Skeletal muscle satellite cell (primary cell): ENCODE results near the gene BRPF1.
A peak's percentile ranks its signal among the peaks of the same experiment; 100 is the strongest.

Experiments used
- H3K27me3 ChIP-seq: 2 replicates; pipeline ENCODE4 v1.7.0; 2013; ENCODE audit warnings: low read length; ENCODE audit not compliant: control insufficient read depth, insufficient read depth
- H3K36me3 ChIP-seq: 2 replicates; pipeline ENCODE4 v1.7.0; 2013; ENCODE audit warnings: mild to moderate bottlenecking, control low read depth, low read length; ENCODE audit not compliant: insufficient read depth
- H3K4me1 ChIP-seq: 2 replicates; pipeline ENCODE4 v1.7.0; 2013; ENCODE audit warnings: low read length; ENCODE audit not compliant: control insufficient read depth, insufficient read depth
- H3K4me2 ChIP-seq: 2 replicates; pipeline ENCODE4 v1.7.0; 2013; ENCODE audit warnings: mild to moderate bottlenecking, low read length
- H3K4me3 ChIP-seq: 2 replicates; pipeline ENCODE4 v1.7.0; 2013; ENCODE audit warnings: low read length
- H3K9ac ChIP-seq: 2 replicates; pipeline ENCODE4 v1.7.0; 2013; ENCODE audit warnings: mild to moderate bottlenecking, low read depth, low read length, moderate library complexity
- H3K9me3 ChIP-seq: replicated peaks from 2 replicates; pipeline ENCODE4 v1.7.0; 2013; ENCODE audit warnings: mild to moderate bottlenecking, control low read depth, low read length

The BRPF1 gene

GRCh38 chr3:9718118-9718517 lies 13.4 kb upstream of the BRPF1 start:
- Histone ChIP-seq H3K9ac (no peak overlapping the region), H3K36me3 (no peaks in the 10 kb centered on the region), H3K4me2 (no peak overlapping the region), H3K27me3 (peaks cover 32% of the 10 kb centered on the region), H3K4me1 (peaks cover 4% of the 10 kb centered on the region), H3K4me3 (no peak overlapping the region), H3K9me3 (no peaks in the 10 kb centered on the region)

DNA sequence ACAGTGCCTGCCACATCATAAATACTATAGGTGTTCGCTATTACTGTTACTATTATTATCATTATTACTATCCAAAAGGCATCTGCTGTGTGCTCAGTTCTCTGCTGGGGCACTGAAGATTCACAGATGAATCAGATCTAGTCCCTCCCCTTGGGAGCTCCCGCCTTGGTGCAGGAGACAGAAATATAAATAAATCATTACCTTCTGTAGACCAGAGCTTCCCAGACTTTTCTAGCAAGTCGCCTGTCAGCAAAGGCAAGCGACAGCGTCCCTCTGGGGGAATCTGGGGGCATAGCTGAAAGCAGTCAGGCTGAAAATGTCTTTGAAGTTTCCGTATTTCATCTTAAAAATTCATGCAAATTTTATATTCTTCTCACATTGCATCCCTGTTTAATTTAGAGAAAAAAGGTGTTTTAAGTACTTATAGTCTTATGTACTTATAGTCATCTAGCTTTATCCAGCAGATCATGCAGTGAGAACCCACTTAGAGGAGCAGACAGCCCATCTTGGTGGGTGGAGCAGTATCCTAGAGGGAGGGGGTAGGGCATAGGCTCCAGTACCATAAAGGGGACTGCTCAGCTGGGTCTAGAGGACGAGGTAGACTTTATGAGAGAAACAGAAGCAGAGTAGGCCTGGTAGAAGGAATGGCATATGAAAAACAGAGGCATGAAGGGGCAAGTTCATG lies 10.4 kb upstream of the BRPF1 start:
- Histone ChIP-seq H3K27me3 (peaks cover 31% of the 10 kb centered on the region), H3K36me3 (no peaks in the 10 kb centered on the region), H3K9me3 (no peaks in the 10 kb centered on the region), H3K9ac (no peak overlapping the region), H3K4me3 (no peak overlapping the region), H3K4me1 (peaks cover 1% of the 10 kb centered on the region), H3K4me2 (no peak overlapping the region)

DNA sequence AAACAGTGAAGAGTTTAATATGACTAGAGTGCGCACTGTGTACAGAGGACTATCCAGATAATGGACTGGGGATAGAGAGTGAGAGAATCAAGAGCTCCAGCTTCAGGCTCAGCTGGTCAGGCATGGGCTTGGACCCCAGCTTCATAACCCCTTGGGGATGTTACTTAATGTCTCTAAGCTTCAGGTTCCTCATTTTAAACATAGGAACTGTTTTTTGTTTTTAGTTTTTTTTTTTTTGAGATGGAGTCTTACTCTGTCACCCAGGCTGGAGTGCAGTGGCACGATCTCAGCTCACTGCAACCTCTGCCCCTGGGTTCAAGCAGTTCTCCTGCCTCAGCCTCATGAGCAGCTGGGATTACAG lies 9.9 kb upstream of the BRPF1 start:
- no peaks in the 10 kb centered on the region for H3K4me1 ChIP-seq
- H3K36me3 ChIP-seq, result no peaks in the 10 kb centered on the region
- no peak overlapping the region for H3K9ac ChIP-seq
- no peak overlapping the region for H3K4me3 ChIP-seq
- peaks cover 31% of the 10 kb centered on the region for H3K27me3 ChIP-seq
- no peaks in the 10 kb centered on the region for H3K9me3 ChIP-seq
- H3K4me2 ChIP-seq, result no peak overlapping the region

DNA sequence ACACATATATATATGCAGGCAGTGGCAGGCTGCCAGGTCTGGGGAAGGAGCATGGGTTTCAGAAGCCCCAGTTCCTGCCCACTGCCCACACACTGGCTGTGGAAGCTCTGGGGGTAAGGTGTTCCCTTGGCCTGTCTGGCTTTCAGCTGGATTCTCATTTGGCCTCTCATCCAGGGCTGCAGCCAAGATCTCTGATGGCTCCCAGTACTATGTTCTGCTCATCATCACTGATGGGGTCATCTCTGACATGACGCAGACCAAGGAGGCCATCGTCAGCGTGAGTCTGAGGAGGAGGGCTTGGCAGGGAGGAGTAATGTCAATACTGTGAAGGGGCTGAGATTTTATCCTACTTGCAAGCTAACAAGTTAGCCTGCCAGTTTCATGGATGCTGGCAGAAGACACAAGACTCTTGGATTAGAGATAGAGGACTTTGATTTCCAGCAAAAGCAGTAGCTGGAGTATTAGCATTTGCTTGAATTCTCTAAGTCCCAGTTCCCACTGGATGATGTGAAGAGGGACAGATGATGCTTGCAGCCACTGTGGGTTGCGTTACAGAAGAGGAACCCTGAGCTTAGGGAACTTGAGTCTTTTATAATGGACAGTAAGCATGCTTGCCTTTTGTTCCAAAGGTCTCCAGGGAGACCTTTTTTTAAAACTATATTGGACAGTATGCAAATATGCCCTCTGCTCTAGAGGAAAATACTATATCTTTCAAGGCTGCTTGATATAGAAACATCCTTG lies 5.6 kb upstream of the BRPF1 start:
- peaks cover 15% of the 10 kb centered on the region for H3K27me3 ChIP-seq
- H3K36me3 ChIP-seq, result no peaks in the 10 kb centered on the region
- no peak overlapping the region for H3K4me2 ChIP-seq
- no peak overlapping the region for H3K9ac ChIP-seq
- H3K4me3 ChIP-seq, result no peak overlapping the region
- peaks cover 12% of the 10 kb centered on the region for H3K4me1 ChIP-seq
- H3K9me3 ChIP-seq, result no peaks in the 10 kb centered on the region

- H3K36me3 ChIP-seq, result no peaks in the 10 kb centered on the region
- peaks cover 12% of the 10 kb centered on the region for H3K4me1 ChIP-seq
- H3K4me3 ChIP-seq, result no peak overlapping the region
- H3K4me2 ChIP-seq, result no peak overlapping the region
- H3K27me3 ChIP-seq, result peaks cover 8% of the 10 kb centered on the region
- no peaks in the 10 kb centered on the region for H3K9me3 ChIP-seq
- no peak overlapping the region for H3K9ac ChIP-seq
Observed at GRCh38 chr3:9727041-9727595, 4.4 kb upstream of the BRPF1 start.

GRCh38 chr3:9727743-9728142 lies 3.8 kb upstream of the BRPF1 start:
- peaks cover 16% of the 10 kb centered on the region for H3K4me1 ChIP-seq
- no peaks in the 10 kb centered on the region for H3K36me3 ChIP-seq
- H3K27me3 ChIP-seq, result peaks cover 2% of the 10 kb centered on the region
- no peak overlapping the region for H3K4me3 ChIP-seq
- H3K9ac ChIP-seq, result no peak overlapping the region
- H3K4me2 ChIP-seq, result no peak overlapping the region
- H3K9me3 ChIP-seq, result no peaks in the 10 kb centered on the region

GRCh38 chr3:9729419-9729818 lies 2.1 kb upstream of the BRPF1 start:
- Histone ChIP-seq H3K27me3 (no peaks in the 10 kb centered on the region), H3K36me3 (peaks cover 6% of the 10 kb centered on the region), H3K4me1 (peaks cover 26% of the 10 kb centered on the region), H3K9ac (no peak overlapping the region), H3K4me2 (no peak overlapping the region), H3K9me3 (no peaks in the 10 kb centered on the region), H3K4me3 (no peak overlapping the region)

GRCh38 chr3:9730657-9731205 lies 804 bp upstream of the BRPF1 start:
- H3K36me3 ChIP-seq, result peaks cover 18% of the 10 kb centered on the region
- no peaks in the 10 kb centered on the region for H3K27me3 ChIP-seq
- H3K4me1 ChIP-seq, result peaks cover 26% of the 10 kb centered on the region
- H3K4me2 ChIP-seq, result peak overlapping the region; percentile 88
- H3K4me3 ChIP-seq, result peak overlapping the region; percentile 76
- no peaks in the 10 kb centered on the region for H3K9me3 ChIP-seq
- peak overlapping the region; percentile 60 for H3K9ac ChIP-seq

- H3K36me3 ChIP-seq, result peaks cover 29% of the 10 kb centered on the region
- peak overlapping the region; percentile 99 for H3K4me2 ChIP-seq
- peaks cover 26% of the 10 kb centered on the region for H3K4me1 ChIP-seq
- peak overlapping the region; percentile 99 for H3K9ac ChIP-seq
- no peaks in the 10 kb centered on the region for H3K27me3 ChIP-seq
- H3K9me3 ChIP-seq, result no peaks in the 10 kb centered on the region
- peak overlapping the region; percentile 93 for H3K4me3 ChIP-seq
Observed at GRCh38 chr3:9732080-9732739, 675 bp downstream of the BRPF1 start.

- no peaks in the 10 kb centered on the region for H3K9me3 ChIP-seq
- H3K9ac ChIP-seq, result peak overlapping the region; percentile 99
- no peaks in the 10 kb centered on the region for H3K27me3 ChIP-seq
- peaks cover 35% of the 10 kb centered on the region for H3K36me3 ChIP-seq
- H3K4me1 ChIP-seq, result peaks cover 22% of the 10 kb centered on the region
- H3K4me3 ChIP-seq, result peak overlapping the region; percentile 93
- peak overlapping the region; percentile 99 for H3K4me2 ChIP-seq
Observed at GRCh38 chr3:9732740-9733115, 1.2 kb downstream of the BRPF1 start.

DNA sequence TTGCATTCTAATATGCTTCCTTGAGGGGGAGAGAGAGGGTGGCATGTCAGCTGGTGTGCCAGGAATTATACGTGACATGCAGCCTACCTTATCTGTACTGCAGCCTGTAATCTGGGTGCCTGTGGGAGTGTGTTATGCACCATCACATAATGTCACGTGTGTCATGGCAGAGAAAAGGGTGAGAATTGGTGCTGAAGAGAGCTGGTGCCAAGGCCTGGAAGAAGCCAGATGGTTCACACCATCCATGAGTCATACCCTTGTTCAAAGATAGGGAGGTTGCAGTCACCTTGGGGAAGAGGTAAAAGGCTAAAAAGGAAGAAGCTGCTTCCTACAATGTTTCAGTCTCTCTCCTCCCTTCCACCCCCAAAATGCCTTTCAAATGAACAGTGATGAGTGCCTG lies 5.3 kb downstream of the BRPF1 start:
- Histone ChIP-seq H3K9me3 (no peaks in the 10 kb centered on the region), H3K27me3 (no peaks in the 10 kb centered on the region), H3K9ac (no peak overlapping the region), H3K36me3 (peaks cover 74% of the 10 kb centered on the region), H3K4me3 (no peak overlapping the region), H3K4me2 (no peak overlapping the region), H3K4me1 (peaks cover 15% of the 10 kb centered on the region)
